Embryonic facial prominence (tissue), 1 donor: ENCODE results near the gene PYGB.

ENCODE experiments used
- DNase-seq: peaks from one replicate; pipeline ENCODE4 v3.0.0-alpha.2; 2016; ENCODE audit errors: extremely low spot score

Gene PYGB

GRCh38 chr20:25216199-25216945, 31.5 kb upstream of the PYGB start:
- DNase-seq: no peak

- DNase-seq: no peak
These were observed 30.4 kb upstream of the PYGB start for GRCh38 chr20:25217161-25218108.

- DNase-seq: no peak
These were observed 29.8 kb upstream of the PYGB start for GRCh38 chr20:25218109-25218486.

- DNase-seq: no peak
These were observed 29.4 kb upstream of the PYGB start for GRCh38 chr20:25218492-25218891.

GRCh38 chr20:25219365-25219764, 28.5 kb upstream of the PYGB start:
- no peak for DNase-seq

GRCh38 chr20:25220021-25220730, 27.7 kb upstream of the PYGB start:
- DNase-seq: no peak

- no peak for DNase-seq
These were observed 26.9 kb upstream of the PYGB start for GRCh38 chr20:25220810-25221591.

GRCh38 chr20:25221592-25222460, 26.1 kb upstream of the PYGB start:
- no peak for DNase-seq

- DNase-seq: no peak
These were observed 25.3 kb upstream of the PYGB start for GRCh38 chr20:25222461-25223178.

- no peak for DNase-seq
These were observed 24.7 kb upstream of the PYGB start for GRCh38 chr20:25223179-25223661.

GRCh38 chr20:25223765-25224720, 23.8 kb upstream of the PYGB start:
- DNase-seq: no peak

GRCh38 chr20:25224941-25225340, 22.9 kb upstream of the PYGB start:
- DNase-seq: no peak

GRCh38 chr20:25225642-25226432, 22.0 kb upstream of the PYGB start:
- no peak for DNase-seq

- no peak for DNase-seq
These were observed 21.2 kb upstream of the PYGB start for GRCh38 chr20:25226433-25227316.

- no peak for DNase-seq
These were observed 20.5 kb upstream of the PYGB start for GRCh38 chr20:25227317-25227831.

GRCh38 chr20:25229486-25230165, 18.3 kb upstream of the PYGB start:
- DNase-seq: no peak
